H54 (cell line): Measurements from ENCODE around the gene AKAP13.
"Not testable (repeated sequence)": the region's sequence is repeated elsewhere in the genome, so short reads cannot be mapped to it uniquely, and the experiment has no call there.

ENCODE experiments used
- DNase-seq: peaks from one replicate; pipeline ENCODE4 v3.0.0; 2011; ENCODE audit warnings: low spot score, mixed read lengths; ENCODE audit not compliant: insufficient read length
- FAIRE-seq: peaks from 3 replicates; lab custom pipeline; 2011; peaks lifted over from hg19 to GRCh38; lab: Jason Lieb, UNC
- POLR2A ChIP-seq: IDR thresholded peaks from 2 replicates; pipeline ENCODE4 v1.6.1; 2011; ENCODE audit warnings: low read depth, mild to moderate bottlenecking, low read length

The AKAP13 gene

GRCh38 chr15:85474700-85475316 lies 94.4 kb downstream of the AKAP13 start:
- FAIRE-seq: no peak
- DNase-seq: no peak
- no peak for TF ChIP-seq POLR2A

- TF ChIP-seq POLR2A: no peak
- DNase-seq (no peak), FAIRE-seq (no peak)
These were observed 94.9 kb downstream of the AKAP13 start for GRCh38 chr15:85475317-85475701.

GRCh38 chr15:85475711-85476110 lies 95.3 kb downstream of the AKAP13 start:
- no peak for TF ChIP-seq POLR2A
- no peak for FAIRE-seq
- no peak for DNase-seq

- no peak for TF ChIP-seq POLR2A
- DNase-seq (no peak), FAIRE-seq (no peak)
These were observed 96.7 kb downstream of the AKAP13 start for GRCh38 chr15:85477061-85477460.

DNA sequence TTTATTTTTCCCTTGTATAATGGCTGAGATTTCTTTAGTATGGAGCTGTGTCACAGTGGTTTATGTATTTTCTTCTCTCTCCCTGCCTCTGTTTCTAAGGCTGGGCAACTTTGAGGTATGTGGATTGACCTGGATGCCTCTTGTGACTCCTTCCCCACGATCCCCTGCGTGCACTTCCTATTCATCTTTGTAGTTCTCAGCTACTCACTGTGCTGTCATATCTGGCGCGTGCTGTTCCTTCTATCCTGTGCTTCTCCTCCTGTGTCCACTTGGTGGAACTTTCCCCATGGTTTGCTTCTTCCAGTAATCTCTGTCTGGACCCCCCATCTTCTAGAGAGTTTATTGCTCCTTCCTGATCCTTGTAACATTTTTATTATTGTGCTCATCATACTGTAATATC lies 97.3 kb downstream of the AKAP13 start:
- TF ChIP-seq POLR2A: no peak
- FAIRE-seq (no peak), DNase-seq (no peak)

GRCh38 chr15:85479071-85479647 lies 98.8 kb downstream of the AKAP13 start:
- TF ChIP-seq POLR2A: no peak
- DNase-seq: no peak
- FAIRE-seq: peak; percentile 23

DNA sequence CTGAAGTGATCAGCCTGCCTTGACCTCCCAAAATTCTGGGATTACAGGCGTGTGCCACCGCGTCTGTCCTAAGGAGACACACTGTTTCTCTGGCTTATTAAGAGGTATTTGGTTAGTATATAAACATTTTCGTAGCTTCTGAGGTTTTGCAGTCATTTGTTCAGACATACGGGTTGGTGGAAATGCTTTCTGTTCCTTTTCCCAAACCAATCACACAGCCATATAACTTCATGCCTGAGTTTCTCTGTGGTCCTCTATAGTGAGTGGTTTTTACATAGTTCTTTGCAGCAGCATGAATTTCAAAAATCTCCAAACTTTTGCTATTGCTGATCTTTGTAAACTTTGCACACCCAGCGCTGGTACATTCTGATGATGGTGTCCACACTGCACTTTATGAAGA lies 100.5 kb downstream of the AKAP13 start:
- no peak for DNase-seq
- no peak for TF ChIP-seq POLR2A
- no peak for FAIRE-seq

DNA sequence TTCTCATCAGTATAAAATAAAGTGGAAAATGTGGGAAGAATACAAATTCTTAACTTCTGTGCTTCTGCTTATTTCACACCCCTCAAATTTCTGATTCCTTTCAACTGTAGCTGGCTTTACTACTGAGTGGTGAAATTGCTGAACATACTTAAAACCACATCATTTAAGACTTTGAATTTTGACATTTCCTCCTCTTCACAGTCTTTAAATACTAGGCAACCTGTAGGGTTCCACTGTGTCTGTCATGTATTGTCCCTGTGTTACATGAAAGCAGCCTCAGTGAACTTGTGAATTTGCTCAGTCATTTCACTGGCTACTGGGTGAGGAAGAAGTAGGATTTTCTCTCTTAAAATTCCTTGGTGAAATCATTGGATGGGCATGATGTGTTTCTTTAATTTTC lies 101.1 kb downstream of the AKAP13 start:
- not testable (repeated sequence) for DNase-seq, FAIRE-seq

DNA sequence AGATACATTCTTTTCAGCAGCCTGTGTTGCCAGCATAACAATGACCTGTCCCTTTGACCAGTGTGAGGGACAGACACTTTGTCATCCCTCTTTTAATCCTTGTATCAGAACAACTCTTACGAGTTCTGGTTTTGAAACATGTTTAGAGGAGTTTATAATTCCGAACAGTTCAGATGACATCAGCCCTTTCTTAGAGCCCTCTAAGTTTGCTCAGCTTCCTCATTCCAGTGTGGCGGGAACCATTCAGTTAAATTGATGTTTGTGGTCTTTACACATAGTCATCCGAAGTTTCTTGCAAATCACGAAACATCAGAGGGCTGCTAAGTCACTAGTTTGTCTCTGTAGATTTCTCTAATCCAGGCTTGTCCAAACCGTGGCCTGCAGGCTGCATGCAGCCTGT lies 102.5 kb downstream of the AKAP13 start:
- no peak for FAIRE-seq
- DNase-seq: no peak
- TF ChIP-seq POLR2A: no peak

DNA sequence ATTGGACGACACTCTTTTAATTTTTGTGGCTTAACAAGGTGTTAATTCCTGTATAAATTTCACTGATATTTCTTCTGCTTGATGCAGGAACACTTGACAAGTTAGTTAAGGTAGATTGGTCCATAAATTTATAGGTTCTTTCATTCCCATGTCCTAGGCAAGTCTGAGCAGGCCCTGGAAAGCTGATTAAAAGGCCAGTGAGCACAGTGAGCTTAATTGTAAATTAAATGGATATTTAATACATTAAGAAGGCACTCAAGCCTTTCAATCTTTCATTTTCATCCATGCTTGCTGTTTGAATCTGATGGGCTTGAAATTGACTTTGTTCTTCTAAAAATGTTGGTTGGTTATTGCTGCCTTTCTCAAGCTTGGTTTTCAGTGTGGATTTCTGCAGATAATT lies 103.6 kb downstream of the AKAP13 start:
- FAIRE-seq, DNase-seq: not testable (repeated sequence)

DNA sequence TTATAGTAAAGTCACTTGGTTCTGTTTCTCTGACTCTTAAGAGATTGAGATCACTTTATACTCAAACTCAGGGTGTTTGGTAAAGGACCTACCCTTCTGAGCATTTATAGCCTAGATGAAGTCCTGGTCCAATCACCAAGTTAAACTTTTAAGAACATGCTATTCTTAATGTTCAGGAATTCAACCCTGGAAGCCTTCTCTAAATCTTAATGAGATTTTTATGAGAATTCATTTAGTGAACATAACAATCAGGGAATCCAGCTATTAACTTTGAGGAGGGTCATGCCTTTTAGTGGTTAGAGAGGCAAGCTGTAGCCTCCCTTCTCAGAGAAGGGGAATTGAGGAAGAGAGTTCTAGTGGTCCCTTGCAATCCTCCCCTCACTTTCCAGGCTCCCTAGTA lies 104.5 kb downstream of the AKAP13 start:
- not testable (repeated sequence) for DNase-seq, FAIRE-seq

DNA sequence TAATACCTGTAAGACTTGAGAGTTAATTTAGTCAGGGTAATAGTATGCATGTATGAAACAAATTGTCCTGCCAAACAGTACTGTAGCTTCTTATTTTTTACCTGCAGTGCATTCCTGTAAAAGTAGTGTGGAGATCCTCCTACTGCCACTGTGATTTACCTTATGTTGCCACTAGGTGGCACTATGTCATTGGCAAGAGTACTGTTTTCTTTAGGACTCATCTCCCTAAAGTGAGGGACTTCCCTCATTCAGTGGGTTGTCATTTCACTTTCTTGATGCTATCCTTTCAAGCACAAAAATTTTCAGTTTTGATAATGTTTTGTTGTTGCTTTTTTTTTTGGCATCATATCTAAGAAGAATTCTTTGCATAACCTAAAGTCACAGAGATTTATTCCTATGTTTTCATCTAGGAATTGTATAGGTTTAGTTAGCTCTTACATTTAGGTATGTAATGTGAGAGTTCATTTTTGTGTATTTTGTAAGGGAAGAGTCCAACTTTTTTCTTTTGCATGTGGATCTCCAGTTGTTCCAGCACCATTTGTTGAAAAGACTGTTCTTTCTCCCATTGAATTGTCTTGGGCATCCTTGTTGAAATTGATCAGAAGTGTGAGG lies 105.7 kb downstream of the AKAP13 start:
- TF ChIP-seq POLR2A: no peak
- FAIRE-seq (no peak), DNase-seq (no peak)

- DNase-seq, FAIRE-seq: not testable (repeated sequence)
These were observed 107.4 kb downstream of the AKAP13 start for GRCh38 chr15:85487796-85488195.

DNA sequence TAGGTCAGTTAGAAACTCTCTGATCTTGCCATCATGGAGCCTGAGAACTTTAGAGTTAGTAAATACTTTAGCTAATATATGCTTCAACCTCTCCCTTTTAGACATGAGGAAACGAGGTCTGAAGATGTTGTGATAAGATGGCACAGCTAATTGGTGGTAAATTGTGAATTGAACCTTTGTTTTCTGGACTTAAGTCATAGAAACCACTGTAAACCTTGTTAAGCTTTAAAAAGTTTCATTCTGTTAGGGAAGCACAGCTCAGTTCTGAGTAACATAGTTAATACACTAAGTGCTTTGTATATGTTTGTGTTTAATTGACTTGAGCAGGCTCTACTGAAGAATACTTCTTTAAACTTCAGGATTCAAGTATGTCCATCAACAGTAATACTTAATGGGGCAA lies 108.6 kb downstream of the AKAP13 start:
- TF ChIP-seq POLR2A: no peak
- no peak for FAIRE-seq
- no peak for DNase-seq
